CD4-positive, alpha-beta T cell treated with Interleukin-15 for 4 hours (primary cell): ENCODE measurements around the gene TCF7L2.

Source experiments
- DNase-seq: peaks from one replicate; pipeline ENCODE4 v3.0.0-alpha.2; 2020; ENCODE audit warnings: low spot score

Gene TCF7L2

GRCh38 chr10:112948196-112948595 is 1.9 kb upstream of the TCF7L2 start:
- no peak for DNase-seq

DNA sequence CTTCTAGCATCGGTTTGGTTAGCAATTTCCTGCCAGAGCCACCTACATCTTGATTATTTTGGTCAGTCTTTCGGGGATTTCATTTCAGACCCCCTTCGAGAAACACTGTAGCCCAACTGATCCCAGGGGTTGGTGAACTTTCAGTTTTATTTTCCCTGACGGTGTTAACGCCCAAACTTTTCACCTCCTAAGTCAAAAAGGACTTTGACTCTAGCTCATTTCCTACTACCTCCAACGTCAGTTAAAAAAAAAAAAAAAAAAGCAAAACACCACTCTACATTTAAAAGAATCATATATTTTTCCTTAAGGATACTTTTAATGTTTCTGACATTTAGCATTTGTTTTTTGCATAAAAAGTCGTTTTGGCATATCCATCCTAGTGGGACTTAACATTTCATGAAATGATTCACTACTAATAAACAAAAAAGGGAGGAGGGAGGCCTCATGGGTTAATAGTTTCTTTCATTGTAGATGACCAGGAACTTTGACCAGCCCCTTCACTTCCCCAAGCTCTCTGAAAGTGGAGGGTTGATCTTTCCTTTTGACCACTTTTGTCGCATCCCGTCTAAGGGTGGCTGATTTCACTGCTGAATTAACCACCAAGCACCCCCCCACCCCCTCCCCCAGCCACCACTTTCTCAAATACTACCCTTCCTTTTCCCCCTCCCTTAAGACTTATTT is 764 bp upstream of the TCF7L2 start:
- no peak for DNase-seq

- DNase-seq: no peak
Measured at GRCh38 chr10:112950714-112951358, 789 bp downstream of the TCF7L2 start.

DNA sequence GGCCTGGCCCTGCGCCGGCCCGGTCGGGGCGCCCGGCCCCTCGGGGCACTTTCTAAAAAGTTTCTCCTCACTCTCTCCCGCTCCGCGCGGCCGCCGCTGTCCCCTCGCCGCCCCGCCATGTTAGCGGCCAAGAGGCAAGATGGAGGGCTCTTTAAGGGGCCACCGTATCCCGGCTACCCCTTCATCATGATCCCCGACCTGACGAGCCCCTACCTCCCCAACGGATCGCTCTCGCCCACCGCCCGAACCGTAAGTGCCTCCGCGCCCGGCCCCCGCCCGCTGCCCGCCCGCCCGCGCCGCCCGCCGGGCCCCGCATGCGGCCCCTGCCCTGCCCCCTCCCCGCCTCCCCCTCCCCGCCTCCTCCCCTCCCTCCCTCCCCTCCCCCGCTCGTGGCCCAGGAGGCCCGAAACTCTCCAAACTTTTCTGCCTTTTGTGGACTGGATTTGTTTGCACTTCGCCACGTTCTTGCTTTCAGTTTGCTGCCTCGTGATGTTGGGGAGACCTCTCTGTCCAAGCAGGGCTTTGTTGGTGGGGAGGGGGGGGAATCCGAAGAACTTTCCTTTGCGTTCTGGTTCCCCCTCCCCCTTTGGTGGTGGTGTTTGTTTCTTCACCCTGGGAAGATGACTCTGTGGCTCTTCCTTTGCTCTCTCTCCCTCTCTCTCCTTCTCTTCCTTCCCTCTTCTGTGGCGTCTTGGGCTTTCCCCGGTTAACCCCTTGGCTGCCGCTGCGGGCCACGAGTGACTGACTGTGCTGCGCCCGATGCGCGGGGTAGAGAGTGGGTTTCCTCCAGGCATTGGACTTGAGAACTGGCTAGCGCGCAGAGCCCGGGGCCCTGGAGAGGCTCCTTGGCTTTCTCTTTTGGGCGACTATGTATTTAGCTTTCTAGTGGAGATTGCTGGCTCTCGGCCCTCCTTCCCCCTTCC is 1.6 kb downstream of the TCF7L2 start:
- DNase-seq: peak; percentile 29

DNA sequence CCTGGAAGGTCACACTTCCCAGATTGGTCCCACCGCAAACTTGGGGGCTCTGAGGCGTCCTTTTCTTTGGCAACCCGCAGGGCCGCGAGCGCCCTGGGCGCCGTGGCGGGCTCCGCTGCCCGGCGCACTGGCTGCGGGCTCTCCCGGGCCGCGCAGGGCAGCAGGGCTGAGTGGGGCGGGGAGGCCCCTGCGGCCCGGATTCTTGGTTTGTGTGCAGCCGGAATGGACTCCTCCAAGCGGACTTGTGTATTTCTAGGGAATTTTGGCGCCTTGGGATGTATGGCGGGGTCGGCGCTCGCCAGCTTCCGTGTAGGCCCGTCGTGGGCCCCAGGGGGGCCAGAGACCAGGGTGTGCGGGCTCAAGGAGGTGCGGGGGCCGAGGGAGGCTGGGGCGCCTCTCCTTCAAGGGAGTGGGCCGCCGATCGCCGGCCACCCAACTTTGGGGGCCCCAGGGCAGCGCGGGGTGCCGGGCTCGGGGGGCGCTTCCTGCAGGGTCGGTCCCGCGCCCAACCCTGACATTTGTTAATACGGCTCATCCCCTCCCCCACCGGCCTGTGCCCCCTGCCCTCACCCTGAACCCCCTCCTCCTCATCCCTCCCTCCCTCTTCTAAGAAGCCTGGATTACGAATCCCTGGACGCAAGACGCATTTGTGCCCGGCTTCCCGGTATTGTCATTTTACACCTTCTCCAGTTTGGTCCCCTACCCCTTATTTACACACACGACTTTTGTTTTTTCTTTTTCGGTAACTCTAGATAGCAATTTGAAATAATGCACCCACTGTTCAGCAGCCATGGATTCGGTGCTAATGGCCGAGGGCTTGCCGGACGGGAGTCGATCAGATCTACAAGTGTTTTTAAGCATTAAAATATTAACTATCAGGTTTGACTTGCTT is 2.5 kb downstream of the TCF7L2 start:
- no peak for DNase-seq

DNA sequence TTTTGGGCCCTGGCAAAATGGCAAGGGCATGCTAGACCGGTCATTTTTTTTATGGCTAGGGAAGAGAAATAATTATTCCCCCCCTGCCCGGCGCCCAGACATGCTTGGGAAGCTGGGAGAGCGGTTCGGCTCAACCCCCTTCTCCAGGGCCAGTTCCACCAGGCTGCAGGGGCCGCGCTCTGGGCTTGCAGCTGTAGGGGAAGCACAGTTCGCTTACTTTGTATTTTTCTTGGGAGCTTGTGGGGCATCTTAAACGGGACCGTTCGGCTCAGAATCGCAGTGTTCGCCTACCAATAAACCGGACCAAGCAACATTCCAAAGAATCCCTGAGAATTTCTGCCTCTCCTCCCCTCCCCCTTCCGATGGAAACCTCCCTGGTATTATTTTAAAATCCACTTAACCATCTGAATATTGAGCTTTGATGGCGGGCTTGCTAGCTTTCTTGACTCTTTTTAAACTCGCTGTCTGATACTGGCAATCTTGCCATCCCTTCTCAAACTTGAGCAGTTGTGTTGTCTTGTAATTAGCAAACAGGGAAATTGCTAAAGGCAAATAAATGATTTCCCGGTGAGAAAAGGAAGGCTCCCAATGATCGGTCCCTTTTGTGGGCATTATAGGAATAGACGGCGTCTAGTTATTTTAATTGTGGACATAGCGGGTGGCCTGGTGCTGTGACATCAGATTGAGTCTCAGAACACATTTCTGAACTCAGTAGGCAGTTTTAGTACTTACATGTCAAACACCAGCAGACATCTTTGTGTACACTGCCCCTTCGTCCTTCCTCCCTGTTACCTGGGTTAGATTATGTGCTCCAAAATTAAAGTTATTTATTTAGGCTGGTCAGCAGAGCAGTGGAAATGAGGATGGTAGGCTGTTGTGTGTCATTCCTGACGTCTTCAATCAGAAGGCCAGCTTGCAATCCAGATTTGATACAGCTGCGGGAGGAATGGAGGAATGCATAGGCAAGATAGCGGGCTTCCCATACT is 3.4 kb downstream of the TCF7L2 start:
- DNase-seq: no peak

DNA sequence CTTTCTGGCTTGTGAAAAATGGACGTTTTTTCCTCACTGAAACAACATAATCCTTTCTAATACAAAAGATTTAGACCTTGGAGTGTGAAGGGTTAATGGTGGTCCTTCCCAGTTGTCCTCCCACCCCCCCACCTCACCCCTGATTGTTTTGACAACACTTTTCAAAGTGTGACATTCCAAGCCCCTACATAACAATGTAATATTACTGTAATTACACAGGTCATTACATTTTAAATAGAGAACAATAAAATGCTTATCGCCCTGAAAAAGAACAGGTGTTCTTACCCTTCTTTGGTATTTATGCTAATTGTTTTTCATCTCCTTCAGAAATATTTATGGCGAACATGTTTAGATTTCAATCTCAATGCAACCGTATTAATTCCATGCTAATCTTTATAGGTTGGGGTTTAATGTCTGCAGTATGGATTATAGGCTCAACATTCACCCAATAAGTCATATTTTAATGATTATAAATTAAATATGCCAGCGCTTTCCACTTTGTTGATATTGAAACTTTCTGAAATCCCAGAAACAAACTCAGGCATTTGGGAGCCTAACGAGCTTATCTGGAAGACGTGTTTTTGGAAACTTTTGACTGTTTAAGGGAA is 5.0 kb downstream of the TCF7L2 start:
- no peak for DNase-seq

DNA sequence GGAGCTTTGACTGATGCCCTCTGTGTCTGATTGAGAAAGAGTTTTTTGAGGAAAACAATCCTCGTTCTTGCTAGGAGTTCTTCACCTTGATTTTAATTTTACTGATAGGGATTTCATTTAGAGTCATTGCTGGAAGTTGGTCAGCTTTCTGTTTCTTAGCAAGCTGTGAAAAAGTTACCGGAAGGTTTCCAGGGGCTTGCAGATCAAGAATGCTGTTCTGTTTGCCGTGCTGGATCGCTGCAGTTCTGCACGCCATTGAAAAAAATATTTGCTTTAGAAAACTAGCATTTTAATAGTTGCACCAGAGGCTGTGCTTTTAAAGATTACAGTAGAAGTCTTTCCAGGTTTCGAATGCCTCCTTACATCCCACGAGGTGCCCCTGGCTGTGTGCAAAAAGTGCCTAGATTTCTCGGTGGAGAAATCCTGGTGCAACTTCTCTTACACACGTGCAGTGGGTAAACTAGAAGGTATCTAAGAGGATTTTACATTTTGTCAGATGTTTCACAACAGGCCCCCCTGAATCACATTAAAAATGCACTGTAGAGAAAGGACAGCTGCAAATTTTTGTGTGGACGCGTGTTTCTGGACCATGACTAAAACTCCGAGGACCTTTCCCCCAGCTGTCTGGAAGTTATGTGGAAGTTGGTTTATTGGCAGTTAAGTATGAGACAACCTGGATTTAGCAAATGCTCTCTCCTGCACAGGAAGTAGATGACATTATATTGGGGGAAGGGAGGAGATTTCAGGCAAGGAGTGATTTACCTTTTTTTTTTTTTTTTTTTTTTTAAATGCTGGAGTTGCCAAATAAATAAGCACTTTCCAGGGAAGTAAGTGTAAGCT is 5.8 kb downstream of the TCF7L2 start:
- no peak for DNase-seq

DNA sequence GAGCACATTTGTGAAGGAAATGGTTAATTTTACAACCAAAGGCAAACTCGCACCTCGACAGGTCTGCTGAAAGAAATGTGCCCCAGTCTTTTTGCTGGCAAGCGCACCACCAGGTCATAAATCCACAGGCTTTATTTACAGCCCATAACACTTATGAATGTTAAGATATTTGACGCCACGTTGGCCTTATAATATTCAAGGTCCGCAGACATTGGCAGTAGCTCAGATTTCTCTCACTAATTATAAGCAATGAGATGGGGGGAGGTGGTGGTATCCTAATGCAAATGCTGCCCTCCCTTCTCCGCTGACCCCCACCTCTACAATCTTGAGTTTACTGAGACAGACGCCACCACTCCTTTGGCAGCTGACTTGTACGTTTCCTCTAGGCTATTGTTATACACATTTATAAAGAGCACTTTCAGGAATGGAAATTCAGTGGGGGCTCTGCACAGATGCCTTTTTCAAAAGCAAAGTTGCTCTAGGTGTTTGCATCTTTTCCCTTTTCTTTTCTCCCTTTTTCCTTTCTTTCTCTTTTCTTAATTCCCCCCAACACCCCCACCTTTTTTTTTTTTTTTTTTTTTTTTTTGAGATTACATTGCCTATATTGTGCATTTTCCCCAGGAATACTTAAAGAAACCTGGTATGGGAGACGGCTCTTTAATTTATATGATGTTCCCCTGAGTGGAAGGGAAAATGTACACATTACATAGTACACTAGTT is 6.7 kb downstream of the TCF7L2 start:
- DNase-seq: no peak

GRCh38 chr10:112957640-112958092 is 7.6 kb downstream of the TCF7L2 start:
- DNase-seq: no peak

- DNase-seq: no peak
Measured at GRCh38 chr10:112958275-112958995, 8.4 kb downstream of the TCF7L2 start.

GRCh38 chr10:112959207-112959838 is 9.3 kb downstream of the TCF7L2 start:
- DNase-seq: no peak

DNA sequence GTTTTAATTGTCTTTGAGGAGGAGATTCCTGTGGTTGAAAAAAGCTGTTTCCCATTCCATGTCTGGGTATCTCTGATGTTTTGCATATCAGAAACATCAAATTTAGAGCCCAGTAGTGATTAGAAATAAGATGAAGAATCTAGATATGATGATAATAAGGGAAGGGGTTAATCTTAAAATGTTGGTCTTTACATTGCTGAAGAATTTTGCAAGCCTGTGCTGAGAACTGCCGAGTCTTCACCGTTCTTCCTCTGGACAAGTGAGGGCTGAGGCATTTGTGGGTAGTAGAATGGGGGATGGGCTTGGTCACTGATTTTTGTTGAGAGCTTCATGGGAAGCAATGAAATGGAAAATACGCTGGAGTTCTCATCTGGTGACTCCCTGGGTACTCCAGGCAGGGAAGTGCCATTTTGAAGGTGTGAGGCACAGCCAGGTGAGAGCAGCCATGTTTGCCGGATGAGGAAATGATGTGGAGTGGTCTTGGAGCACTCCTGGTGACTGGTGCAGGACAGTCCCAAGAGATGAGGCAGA is 10.2 kb downstream of the TCF7L2 start:
- no peak for DNase-seq

DNA sequence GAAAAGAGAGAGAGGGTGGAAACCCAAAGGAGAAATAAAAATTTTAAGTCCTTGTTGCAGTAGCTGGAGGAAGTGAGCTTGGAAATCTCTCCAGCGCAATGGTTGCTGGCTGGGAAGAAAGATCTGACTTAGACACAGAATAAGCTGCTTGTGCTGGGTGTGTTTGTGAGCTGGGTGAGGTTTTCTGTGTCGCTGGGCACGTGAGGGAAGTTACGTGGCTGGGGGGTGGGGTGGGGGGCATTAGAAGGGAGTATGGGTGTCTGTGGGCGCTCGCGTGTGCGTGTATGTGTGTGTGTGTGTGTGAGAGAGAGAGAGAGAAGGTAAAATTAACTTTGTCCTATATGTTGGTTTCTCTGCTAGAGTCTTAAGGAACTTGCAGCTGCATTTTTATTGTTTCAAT is 11.6 kb downstream of the TCF7L2 start:
- DNase-seq: no peak

DNA sequence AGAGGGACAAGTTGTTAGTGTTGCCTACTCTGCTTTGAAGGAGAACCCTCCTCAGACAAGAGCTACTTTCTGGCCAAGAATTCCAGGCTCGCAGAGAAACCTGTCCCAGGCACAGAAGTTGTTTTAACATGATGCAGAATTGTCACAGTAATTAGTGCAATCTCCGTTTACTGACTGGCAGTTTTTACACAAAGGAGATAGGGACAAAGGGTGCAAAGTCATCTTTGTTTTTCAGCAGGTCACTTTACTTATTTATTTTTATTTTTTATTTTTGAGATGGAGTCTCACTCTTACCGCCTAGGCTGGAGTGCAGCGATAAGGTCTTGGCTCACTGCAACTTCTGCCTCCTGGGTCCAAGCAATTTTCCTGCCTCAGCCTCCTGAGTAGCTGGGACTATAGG is 12.3 kb downstream of the TCF7L2 start:
- no peak for DNase-seq

DNA sequence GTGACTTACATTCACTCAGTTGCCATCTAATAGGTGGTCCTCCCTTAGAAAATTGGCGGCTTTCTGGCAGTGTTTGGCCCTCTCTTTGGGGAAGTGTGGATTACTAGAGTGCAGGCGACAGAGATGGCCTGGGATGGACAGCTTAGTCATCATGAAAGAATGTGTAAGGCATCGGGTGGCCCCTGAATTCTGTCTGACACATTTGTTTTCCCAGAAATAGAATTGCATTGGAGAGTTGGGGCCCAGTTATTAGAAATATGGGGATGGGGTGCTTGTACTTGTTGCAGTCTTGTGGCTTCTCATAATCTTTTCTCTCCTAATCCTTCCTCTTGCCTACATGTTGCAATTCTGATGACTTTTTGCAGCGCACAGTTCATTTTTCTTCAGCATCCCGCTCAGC is 13.8 kb downstream of the TCF7L2 start:
- DNase-seq: no peak

DNA sequence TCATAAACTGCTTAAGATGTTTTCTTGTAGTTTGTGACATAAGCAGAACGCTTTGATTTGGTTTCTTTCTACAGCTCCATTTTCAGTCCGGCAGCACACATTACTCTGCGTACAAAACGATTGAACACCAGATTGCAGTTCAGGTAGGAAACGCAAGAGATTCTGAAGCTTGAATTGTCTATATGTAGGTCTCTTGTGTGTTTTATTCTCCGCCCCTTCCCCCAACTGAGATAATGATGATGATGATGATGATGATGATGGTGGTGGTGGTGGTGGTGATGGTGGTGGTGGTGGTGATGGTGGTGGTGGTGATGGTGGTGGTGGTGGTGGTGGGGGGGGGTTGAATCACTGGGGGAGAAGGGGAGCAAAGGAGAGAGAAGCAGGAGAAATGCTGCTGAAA is 14.4 kb downstream of the TCF7L2 start:
- no peak for DNase-seq
